HG03159 (cell line): ENCODE measurements around the gene PAPOLA.

ENCODE experiments used
- ATAC-seq: cut with Tn5 transposase; IDR thresholded peaks from one replicate; pipeline ENCODE4 v1.9.1; 2021; ENCODE audit warnings: mild to moderate bottlenecking, moderate library complexity; ENCODE audit not compliant: unreplicated experiment

PAPOLA gene

DNA sequence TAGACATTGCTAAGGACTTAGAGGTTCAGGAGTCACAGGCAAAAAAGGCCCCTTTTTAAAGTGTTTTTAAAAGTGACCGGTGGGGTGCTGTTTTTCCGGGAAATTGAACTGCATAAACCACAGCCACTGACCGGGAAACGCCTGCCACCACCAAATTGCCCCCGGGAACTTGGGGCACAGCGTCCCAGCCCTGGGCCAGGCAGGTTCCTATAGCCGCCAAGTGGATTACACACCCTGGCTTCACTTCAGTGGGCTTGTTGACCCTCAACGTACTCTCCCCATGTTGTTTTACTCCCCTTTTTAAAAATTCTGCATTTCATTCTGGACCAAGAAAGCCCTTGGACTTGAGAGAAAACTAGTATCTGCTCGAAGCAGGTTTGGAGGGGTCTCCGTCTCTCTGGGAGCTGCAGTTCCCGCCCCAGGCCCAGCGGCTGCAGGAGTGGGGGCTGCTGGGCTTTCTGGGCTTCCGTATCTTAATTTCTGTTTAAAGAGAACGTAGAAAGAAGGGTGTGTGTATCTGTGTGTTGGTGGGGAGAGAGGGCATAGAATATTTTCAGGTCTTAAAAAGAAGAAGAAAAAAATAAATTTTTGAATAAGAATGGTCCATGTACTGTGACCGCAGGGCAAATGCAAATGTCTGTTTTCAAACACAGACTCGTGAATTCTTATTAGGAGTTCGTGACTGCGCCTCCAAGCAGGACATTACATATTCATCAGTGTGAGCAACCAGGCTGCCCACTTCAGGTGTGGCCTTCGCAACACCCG is 82.9 kb downstream of the PAPOLA start:
- ATAC-seq, result no peak

DNA sequence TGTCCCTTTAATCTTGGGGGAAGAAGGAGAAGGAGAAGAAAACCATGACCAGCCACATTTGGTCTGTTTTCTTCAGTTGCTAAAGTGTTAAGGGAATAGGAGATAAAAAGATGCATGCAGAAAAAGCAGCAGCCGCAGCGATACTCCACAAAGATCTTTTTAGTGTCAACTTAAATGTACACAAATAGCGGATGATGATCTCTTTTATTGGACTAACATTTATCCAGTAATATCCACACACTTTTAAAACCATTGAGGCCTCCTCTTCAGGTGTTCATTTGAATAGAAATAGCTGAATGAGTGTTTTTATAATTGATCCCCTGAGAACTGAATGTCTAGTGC is 83.5 kb downstream of the PAPOLA start:
- no peak for ATAC-seq

DNA sequence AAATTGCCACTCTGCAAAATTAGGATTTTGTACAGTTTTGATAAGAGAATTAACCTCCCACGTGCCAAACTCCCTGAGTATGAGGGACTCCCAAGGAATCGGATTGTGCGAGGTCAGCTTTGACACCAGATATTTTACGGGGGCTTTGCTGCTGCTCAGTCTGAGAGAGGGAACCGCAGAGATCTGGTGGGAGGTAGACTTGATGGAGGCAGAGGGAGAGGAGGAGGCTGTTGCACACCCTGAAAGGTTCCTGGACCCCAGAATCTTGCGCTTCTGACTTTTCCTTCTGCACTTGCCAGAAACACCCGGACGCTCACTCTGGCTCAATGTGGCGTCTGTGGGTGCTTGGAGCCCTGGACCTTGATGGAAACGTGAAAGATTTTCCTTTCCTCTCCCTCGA is 83.9 kb downstream of the PAPOLA start:
- ATAC-seq, result no peak

DNA sequence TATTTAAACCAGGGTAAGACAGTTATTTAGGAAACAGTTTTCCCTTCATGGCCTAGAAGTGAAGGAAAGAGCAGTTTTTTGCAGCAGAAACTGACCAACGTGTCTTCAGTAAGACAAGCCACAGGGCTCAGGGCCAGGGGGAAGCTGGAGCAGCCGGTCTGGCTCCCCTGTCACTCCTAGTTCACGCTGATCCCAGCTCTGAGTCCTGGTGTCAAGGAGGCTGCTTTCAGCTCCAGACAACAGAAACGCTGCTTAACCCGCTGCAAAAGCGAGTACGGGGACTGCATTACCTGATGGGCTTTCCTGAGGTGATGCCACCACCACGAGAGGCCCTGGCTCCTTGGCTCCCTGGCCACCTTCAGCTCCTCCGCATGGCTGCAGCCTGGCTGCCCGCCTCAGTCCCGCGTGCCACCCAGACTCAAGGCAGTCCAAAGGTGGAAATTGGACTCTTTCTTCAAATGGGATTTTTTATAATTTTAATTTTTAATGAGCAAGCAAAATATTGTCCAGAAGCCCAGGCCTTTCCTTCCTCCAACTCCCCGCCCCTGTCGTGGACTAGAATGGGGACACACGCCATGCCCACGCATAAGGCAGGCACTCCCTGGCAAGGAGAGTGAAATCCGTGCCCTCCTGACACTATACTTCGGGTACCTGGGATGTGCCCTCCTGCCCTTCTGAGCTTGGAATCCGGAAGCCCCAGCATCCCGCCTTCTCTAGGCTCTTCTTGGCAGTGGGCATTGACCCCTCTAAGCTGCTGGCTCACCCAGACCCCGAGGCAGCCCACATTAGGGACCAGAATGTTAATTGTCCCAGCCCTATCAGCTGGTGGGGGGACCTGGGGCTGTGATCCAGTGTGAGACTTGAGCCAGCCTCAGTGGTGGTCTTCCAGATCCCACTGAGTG is 85.0 kb downstream of the PAPOLA start:
- ATAC-seq, result no peak

DNA sequence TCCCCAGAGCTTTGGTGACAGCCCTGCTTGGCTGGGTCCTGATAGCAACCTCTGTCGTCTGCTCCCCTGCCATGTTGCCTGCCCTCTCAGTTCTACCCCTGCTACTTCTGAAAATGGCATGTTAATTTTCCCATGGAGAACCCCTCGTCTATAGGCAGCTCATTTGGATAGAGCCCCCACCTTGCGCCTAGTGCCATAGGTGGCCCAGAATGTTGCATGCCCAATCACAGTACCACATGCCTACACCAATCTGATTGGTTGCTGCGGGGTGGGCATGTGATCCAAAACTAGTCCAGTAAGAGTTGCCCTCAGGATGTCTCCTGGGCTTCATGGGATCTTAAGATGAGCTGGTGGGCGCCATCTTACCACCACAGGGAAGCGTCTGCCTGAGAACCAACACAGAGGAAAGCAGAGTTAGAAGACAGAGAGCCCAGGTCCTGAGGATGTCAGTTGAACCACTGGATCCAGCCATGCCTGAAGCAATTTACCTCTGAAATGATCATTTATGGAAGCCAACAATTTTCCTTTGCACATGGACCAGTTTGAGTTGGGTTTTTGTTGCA is 85.7 kb downstream of the PAPOLA start:
- no peak for ATAC-seq

DNA sequence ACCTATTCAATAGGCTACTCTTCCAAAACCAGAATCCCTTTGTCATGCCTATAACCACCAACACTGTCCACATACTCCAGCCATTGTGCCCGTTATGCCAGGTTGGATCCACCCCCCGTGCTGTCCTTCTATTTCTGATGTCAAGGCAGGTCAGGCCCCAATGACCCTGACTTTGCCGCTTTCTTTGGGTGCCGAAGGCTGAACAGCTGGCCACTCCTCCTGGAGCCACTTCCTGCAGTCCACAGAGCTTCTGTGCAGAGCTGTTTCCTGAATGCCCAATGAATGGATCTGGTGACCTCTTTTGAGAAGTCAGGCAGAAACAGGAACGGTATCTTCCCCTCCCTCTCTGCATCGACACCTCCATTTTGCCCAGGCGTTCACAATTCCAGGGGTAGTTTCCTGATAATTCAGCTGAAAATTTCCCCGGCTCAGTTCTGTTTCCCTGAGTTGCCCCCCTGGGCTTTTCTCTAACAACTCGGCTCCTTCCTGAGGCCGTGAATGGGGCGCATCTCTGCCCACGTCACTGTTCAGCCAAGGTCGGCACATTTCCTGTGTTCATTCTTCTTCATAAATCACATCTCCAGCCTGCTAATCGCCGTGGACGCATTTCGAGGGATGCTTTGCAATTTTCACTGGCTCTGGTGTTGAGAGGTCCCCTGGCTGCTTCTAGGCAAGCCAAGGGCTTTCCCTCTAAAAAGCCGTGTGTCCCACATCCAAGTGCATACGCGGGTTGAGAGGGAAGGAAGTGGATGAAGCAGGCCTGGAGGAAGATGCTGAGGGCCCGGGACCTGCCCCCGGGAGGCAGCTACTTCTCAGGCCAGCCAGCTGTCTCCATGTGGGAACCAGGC is 86.5 kb downstream of the PAPOLA start:
- no peak for ATAC-seq

DNA sequence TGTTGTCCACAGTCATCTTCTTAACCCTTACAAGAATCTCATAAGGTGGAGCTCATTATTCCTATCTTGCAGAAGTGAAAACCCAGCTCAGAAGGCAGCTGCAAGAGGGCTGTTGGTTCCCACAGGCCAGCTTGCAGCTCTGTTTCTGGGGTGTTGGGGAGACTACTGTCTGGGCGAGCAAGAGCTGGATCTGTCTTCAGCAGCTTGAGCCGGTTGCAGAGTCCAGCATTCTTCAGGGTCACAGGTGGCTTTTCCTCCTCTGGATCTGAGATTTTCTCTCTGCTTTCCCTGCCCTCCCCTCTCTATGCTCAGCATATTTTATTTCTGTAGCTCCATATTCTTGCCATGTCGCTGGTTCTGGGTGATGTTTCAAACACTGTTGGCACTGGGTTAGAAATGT is 87.4 kb downstream of the PAPOLA start:
- no peak for ATAC-seq

DNA sequence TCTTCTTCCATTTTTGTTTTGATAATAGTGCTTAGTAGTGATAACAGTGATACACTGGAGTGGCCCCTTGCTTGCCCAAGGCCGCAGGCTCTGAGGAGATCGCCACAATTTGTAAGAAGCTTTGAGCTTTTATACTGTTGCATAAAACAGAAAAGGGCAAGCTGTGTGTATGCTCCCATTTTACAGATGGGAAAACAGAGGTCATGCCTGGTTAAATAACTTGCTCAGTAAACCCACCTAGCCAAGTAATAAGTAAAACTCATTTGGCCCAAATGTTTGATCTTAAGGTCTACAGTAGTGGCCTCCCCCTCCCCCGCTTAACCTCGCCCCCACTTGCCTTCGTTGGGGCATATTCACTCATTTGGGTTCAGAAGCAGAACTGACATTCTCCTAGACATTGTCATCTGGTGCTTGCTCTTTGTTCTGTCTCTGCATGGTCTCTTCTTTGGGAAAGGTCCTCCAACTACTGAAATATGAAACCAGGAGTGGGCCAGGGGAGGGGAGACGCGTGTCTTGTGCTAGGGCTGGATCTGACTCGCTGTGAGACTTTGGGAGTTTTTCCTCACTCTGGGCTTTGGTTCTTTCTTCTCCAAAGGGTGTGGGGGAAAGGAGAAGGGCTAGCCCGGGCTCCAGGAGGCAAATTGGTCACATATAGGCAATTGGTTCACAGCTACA is 88.1 kb downstream of the PAPOLA start:
- ATAC-seq, result no peak

DNA sequence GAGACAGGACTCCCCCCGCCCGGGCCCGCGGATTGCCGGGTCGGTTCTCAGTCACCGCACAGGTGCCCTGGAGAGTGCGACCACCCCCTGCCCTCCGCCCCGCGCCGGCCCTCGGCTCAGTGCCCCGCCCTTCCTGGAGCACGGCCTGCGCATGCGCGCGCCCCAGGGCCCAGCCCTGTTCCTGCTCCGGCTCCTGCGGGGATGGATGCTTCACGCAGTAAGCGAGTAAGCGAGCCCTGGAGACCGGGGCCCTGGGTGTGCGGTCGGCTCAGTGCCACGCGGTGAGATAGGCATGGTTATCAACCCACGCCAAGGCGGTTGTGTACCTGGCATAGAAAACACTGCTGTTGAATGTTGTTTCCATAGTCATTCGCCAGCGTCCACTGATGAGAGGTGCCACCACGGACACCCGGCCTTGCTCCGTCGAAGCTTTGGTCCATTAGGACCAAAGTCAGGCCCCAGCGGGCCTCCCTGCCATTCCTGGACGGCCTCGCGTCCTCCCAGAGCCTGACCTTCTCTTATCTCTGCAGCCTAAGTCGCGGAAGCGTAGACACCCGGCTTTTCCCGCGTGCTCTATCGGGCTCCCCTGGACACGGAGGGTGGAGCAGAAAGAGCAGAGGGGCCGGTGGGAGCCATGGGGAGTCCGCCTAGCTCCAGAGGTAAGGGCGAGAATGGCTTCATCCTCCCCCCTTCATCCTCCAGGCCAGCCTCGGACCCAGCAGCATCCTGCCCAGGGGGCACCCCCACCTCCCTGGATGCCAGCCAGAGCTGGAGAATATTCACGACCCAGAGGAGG is 90.6 kb downstream of the PAPOLA start:
- peak; percentile 83 for ATAC-seq

DNA sequence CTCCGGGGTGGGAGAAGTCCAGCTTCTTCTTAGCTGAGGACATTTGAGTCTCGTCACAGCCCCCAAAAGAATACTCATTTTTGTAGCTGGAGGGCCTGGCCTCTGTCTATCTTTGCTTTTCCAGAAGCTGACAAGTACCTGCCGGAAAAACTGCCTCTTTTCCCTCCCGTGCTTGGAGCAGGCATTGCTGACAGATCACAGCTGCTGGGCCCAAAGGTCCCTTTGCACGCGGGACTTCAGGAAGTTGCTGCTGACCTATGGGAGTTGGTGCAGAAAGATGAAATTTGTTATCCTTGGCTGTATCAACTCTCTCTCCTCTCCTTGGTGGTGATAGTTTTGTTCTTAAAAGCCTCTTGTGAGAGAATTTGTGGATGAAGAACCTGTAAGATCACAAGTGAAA is 92.8 kb downstream of the PAPOLA start:
- ATAC-seq, result no peak

DNA sequence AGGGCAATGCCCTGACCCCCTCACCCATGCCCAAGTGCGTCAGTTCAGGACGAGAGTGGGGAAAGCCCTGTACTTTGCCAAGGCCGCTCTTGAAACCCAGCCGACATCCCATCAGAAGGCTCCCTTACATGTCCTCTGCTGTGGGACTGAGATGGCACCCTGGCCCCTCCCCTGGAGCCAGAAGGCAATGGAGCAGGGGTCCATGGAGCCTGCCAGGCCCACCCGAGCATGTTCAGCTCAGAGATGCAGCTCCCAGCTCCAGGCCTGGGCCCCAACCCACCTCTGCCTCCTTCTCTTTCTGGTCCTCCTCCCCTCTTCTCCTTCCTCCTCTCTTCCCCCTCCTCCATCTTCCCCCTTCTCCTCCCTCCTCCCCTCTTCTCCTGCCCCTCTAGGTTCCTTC is 95.5 kb downstream of the PAPOLA start:
- no peak for ATAC-seq

DNA sequence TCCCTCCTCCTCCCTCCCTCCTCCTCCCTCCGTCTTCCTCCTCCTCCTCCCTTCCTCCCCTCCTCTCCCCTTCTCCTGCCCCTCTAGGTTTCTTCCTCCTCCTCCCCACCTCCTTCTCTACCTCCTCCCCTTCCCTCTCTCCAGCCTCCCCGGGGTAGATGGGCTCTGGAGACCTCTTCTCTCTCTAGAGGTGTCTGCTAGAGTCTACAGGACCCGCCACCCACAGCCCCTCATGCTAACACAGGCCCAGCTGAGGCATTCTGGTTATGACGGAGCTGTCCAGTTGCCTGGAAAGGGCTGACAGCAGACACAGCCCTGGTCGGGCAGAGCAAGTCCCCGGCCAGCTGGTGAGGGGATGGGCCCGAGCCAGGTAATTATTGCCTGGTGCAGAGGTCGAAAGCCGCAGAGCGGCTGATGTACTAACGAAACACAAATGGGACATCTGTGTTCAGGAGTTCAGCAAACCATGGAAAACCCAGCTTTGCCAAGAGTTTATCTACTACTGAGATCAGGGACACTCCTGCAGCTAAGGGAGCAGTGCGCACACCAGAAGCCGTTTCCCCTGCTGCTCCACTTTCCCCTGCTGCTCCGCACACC is 96.2 kb downstream of the PAPOLA start:
- ATAC-seq, result no peak

DNA sequence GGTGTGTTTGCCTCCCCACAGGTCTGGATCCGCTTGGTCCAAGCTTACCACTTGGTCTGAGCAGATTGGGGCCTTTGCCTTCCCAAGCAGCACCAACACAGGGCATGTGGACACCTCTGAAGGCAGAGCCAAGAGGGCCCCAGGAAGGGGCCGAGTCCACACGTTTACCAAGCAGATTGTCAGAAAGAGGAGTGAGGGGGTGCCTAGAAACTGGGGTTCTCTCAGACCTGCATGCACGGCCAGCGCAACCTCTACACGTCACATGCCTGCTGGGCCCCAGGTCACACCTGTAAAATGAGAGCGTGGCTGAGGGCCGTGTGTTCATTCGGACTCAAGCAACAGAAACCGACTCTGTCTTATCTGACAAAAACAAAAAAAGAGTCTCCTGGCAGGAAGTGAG is 96.9 kb downstream of the PAPOLA start:
- no peak for ATAC-seq

DNA sequence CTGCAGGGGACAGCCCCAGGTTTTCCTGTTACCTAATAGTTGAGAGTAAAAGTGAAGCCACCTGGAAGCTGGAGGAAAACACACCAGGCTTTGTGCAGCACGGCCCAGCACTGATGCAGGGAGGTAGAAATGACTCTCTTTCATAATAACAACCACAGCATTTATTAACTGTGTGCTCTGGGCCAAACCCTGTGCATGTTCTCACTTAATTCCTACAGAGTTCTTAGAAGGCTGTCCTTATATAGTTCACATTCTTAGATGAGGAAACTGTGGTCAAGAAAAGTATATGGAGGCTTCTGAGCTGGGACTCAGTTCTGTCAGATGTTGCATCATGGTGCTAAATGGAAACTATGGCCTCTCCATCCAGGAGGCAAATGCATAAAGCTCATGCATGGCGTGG is 100.0 kb downstream of the PAPOLA start:
- no peak for ATAC-seq

DNA sequence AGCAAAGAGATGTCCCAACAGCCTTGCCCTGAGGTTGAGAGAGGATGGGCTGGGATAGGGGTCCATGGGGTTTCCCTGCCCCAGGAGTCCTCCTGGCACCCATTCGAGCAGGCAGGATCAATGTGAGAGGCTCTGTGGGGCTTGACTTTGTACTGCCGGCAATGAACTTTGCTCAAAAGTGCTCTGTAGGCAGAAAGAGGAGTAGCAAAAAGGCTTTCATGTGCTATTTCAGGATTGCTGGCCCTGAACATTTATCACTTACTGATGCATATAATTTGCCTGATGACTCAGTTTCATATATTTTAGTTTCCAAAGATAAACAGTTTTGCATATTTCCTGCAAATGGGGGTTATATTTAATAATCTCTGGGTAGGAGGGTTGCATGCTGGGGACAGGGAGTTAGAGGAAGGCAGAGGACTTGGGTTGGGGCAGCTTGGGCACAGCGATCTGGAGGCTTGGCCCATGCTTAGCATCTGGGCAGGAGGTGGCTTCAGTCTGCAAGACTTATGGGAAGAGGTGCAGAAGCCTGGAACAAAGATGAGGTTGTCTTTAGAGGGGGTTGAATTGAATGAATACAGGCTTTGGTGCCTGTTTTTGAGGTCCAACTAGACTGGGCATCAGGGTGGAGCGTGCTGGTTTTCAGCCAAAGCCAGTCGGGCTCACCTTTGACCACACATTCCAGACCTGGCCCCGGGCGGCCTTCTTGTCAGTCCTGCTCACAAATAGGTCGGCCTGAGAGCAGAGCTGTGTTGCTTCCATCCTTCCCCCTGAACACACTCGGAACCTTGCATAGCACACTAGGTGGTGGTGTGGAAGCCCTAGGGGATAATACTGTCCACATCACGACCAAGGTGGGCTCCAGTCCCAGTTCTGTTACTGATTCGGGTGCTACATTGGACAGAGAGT is 101.4 kb downstream of the PAPOLA start:
- no peak for ATAC-seq

DNA sequence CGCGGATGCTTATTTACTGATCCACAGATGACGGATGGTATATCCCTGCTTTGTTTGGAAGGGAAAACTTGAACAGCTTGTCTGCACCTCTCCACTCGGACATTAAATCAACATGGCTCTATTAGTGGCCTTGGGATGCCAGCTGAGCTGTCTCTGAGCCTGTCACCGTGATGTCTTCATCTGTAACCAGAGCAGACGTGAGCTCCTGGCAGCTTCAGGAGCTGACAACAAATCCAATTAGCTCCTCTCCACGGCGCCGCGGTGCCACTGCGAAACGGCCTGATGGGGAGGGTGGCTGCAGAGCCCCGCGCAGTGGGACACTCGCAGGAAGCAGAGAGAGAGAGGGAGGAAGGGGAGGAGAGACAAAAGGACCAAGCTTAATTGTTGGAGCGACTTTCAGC is 112.3 kb downstream of the PAPOLA start:
- no peak for ATAC-seq

DNA sequence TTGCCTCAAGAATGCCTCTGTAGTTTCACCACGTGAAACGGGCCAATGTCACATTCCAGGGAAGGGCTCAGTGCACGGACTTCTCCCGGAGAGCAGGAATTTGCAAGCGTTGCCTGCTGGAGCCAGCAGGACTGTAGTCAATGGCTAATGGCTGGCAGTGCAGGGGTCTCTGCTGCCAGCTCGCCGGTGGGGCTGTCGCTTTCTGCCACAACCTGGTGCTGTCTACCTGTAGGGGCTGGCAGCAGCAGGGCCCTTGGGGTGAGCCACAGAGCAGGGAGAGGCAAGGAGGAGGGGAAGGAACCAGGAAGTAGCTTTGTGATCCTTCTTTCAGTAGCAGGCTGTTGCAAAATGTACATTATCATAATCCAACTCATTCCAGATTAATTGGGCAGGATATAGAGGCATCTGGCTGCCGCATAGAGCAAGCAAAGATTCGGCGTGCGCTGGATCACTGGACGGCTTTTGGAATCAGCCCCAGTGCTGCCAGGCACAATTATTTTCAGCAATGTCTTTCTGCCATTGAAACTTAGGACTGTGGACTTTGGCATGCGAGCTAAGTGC is 114.1 kb downstream of the PAPOLA start:
- ATAC-seq, result no peak
